Activated effector memory CD4-positive, alpha-beta T cell treated with anti-CD3 and anti-CD28 coated beads, Interleukin-2, amount 50 U/mL, for 16 hours (primary cell): ENCODE results near the gene CNOT4.

Experiments
- DNase-seq: peaks from one replicate; pipeline ENCODE4 v3.0.0-alpha.2; 2020

Gene CNOT4

GRCh38 chr7:135389971-135390370 is 119.9 kb downstream of the CNOT4 start:
- no peak for DNase-seq

GRCh38 chr7:135388616-135389015 is 121.3 kb downstream of the CNOT4 start:
- DNase-seq: no peak

- DNase-seq: no peak
Measured at GRCh38 chr7:135386776-135387175, 123.1 kb downstream of the CNOT4 start.

GRCh38 chr7:135386181-135386580 is 123.7 kb downstream of the CNOT4 start:
- no peak for DNase-seq

GRCh38 chr7:135385209-135385608 is 124.7 kb downstream of the CNOT4 start:
- DNase-seq: no peak

- DNase-seq: no peak
Measured at GRCh38 chr7:135383525-135384175, 126.3 kb downstream of the CNOT4 start.

- no peak for DNase-seq
Measured at GRCh38 chr7:135382173-135382572, 127.7 kb downstream of the CNOT4 start.

- no peak for DNase-seq
Measured at GRCh38 chr7:135381369-135381768, 128.5 kb downstream of the CNOT4 start.

- no peak for DNase-seq
Measured at GRCh38 chr7:135380351-135380750, 129.6 kb downstream of the CNOT4 start.

- DNase-seq: no peak
Measured at GRCh38 chr7:135377171-135377570, 132.7 kb downstream of the CNOT4 start.

- DNase-seq: no peak
Measured at GRCh38 chr7:135375908-135376699, 133.8 kb downstream of the CNOT4 start.

GRCh38 chr7:135374736-135375135 is 135.2 kb downstream of the CNOT4 start:
- DNase-seq: no peak

- DNase-seq: no peak
Measured at GRCh38 chr7:135372222-135372621, 137.7 kb downstream of the CNOT4 start.

- DNase-seq: no peak
Measured at GRCh38 chr7:135370656-135371055, 139.2 kb downstream of the CNOT4 start.

GRCh38 chr7:135369405-135369804 is 140.5 kb downstream of the CNOT4 start:
- no peak for DNase-seq

- no peak for DNase-seq
Measured at GRCh38 chr7:135368416-135369186, 141.3 kb downstream of the CNOT4 start.

GRCh38 chr7:135366843-135367508 is 142.9 kb downstream of the CNOT4 start:
- DNase-seq: no peak

- DNase-seq: no peak
Measured at GRCh38 chr7:135365721-135366120, 144.2 kb downstream of the CNOT4 start.

GRCh38 chr7:135364206-135364605 is 145.7 kb downstream of the CNOT4 start:
- DNase-seq: no peak

- DNase-seq: no peak
Measured at GRCh38 chr7:135362871-135363270, 147.0 kb downstream of the CNOT4 start.

GRCh38 chr7:135361788-135362187 is 148.1 kb downstream of the CNOT4 start:
- DNase-seq: no peak

- DNase-seq: no peak
Measured at GRCh38 chr7:135359615-135360014, 150.3 kb downstream of the CNOT4 start.

- DNase-seq: no peak
Measured at GRCh38 chr7:135355377-135356048, 154.4 kb downstream of the CNOT4 start.
